Adrenal gland (tissue), 5 donors: ENCODE data around the gene NBPF9.
"Not testable (repeated sequence)": the region's sequence is repeated elsewhere in the genome, so short reads cannot be mapped to it uniquely, and the experiment has no call there.

ENCODE experiments used
- CTCF ChIP-seq, 6 experiments: fragments of 450-650 bp in 4 of 6; fragments of 200-600 bp in 2 of 6; sonication (generic) in 1 of 6; IDR thresholded peaks; 1 replicate in 5 of 6; 2 replicates in 1 of 6; pipeline versions ENCODE4 v1.5.1 to v1.8.0; 2016 to 2021; ENCODE audit warnings: antibody characterized with exemption in 6 of 6, mild to moderate bottlenecking in 2 of 6, moderate library complexity in 1 of 6
- POLR2A ChIP-seq, 2 donors: fragments of 450-650 bp; IDR thresholded peaks; one replicate each; pipeline ENCODE4 v1.6.1; 2017; ENCODE audit warnings: antibody characterized with exemption in 2 of 2, mild to moderate bottlenecking in 2 of 2, moderate library complexity in 1 of 2
- donor health status: DM: no; HTN: no; CAD: no.

GRCh38 chr1:149043056-149043455 lies 60.3 kb downstream of the NBPF9 start:
- TF ChIP-seq CTCF, POLR2A (IDR thresholded peaks at IDR 0.05): not testable (repeated sequence)
